Spinal cord (tissue), 10 donors: ENCODE measurements around the gene PYGB. TPM values are rescaled to one million over a fixed set of nuclear protein-coding genes. Genes with fewer than 3 reads are reported as not detected.
"Not testable (repeated sequence)": the region's sequence is repeated elsewhere in the genome, so short reads cannot be mapped to it uniquely, and the experiment has no call there.

Source experiments
- DNase-seq, 6 donors: peaks; one replicate each; pipeline versions ENCODE4 v3.0.0 to v3.0.0-alpha.2; 2013 to 2015; ENCODE audit warnings: low spot score in 6 of 6, low read depth in 4 of 6
- H3K27ac ChIP-seq: one replicate; pipeline ENCODE4 v1.5.1; 2013; ENCODE audit warnings: low read depth, low read length, control low read depth
- H3K27me3 ChIP-seq: one replicate; pipeline ENCODE4 v1.6.1; 2013; ENCODE audit warnings: low read length; ENCODE audit not compliant: control insufficient read depth, insufficient read depth
- H3K36me3 ChIP-seq: one replicate; pipeline ENCODE4 v1.6.1; 2013; ENCODE audit warnings: low read length; ENCODE audit not compliant: control insufficient read depth, insufficient read depth
- H3K4me1 ChIP-seq: one replicate; pipeline ENCODE4 v1.6.1; 2013; ENCODE audit warnings: low read length; ENCODE audit not compliant: control insufficient read depth, insufficient read depth
- H3K4me3 ChIP-seq: one replicate; pipeline ENCODE4 v1.5.1; 2013; ENCODE audit warnings: low read depth, low read length, control low read depth
- H3K9me3 ChIP-seq: one replicate; pipeline ENCODE4 v1.6.1; 2013; ENCODE audit warnings: low read length; ENCODE audit not compliant: control insufficient read depth, insufficient read depth
- WGBS: methylation state at CpG from one replicate; pipeline ENCODE4 v1.1.5; 2013; ENCODE audit warnings: missing lambda C conversion rate; ENCODE audit not compliant: insufficient coverage; 5-methylcytosine and 5-hydroxymethylcytosine counted together
- polyA plus RNA-seq, 2 donors: library from polyadenylated mRNA; unstranded; fragments of 120-200 nt; gene quantifications; one replicate each; pipeline ENCODE4 v1.2.1, GENCODE V29; 2013; ENCODE audit not compliant: insufficient read length in 2 of 2
- total RNA-seq, 2 donors: library from RNA; depleted of rRNA in 1 of 2; stranded (reverse); fragments of 120-200 nt in 1 of 2; fragments of >200 nt in 1 of 2; gene quantifications; one replicate each; pipeline versions ENCODE4 v1.2.3 to v1.2.4, GENCODE V29; 2013 to 2014
- donor health status: healthy.

Gene PYGB
- total and polyA plus RNA-seq, 4 donors = 71.4 to 122 (median 97.3) TPM

- peaks cover 12% of the 10 kb centered on the region for H3K36me3 ChIP-seq
- no peak for DNase-seq
- H3K4me3 ChIP-seq = no peak overlapping the region
- H3K9me3 ChIP-seq = no peaks in the 10 kb centered on the region
- WGBS = 77% methylated on average over 4 of the region's 7 CpGs
- no peaks in the 10 kb centered on the region for H3K27me3 ChIP-seq
- H3K4me1 ChIP-seq = peaks cover 7% of the 10 kb centered on the region
- no peak overlapping the region for H3K27ac ChIP-seq
These were observed 79.8 kb downstream of the PYGB start for GRCh38 chr20:25327521-25328235.

DNA sequence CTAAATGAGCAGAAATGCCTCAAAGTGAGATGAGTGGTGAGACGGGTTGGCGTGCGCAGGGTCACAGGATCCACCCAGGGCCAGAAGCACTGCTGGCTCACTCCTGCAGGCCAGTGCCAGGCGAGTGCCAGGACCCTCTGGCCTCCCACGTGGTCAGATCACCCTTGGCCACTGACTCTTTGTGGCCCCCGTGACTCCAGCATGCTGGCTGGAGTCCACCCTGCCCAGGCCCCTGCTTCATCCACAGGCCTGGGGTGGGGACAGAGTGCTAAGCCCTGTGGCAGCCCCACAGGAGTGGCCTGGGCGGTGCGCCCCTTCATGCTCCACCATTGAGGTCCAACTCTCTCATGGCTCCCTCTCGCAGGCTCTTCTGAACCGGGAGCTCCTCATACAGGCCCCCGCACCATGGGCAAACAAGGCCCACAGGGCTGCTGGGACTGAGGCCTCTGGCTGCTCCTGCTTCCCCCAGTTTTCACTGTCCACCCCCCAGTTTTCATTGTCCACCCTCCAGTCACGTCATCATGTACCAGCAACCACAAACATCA is 81.1 kb downstream of the PYGB start:
- DNase-seq = no peak
- H3K27ac ChIP-seq = no peak overlapping the region
- no peak overlapping the region for H3K4me3 ChIP-seq
- peaks cover 6% of the 10 kb centered on the region for H3K36me3 ChIP-seq
- WGBS = 97% methylated on average over 12 of the region's 12 CpGs
- no peaks in the 10 kb centered on the region for H3K27me3 ChIP-seq
- H3K4me1 ChIP-seq = peaks cover 7% of the 10 kb centered on the region
- no peaks in the 10 kb centered on the region for H3K9me3 ChIP-seq

DNA sequence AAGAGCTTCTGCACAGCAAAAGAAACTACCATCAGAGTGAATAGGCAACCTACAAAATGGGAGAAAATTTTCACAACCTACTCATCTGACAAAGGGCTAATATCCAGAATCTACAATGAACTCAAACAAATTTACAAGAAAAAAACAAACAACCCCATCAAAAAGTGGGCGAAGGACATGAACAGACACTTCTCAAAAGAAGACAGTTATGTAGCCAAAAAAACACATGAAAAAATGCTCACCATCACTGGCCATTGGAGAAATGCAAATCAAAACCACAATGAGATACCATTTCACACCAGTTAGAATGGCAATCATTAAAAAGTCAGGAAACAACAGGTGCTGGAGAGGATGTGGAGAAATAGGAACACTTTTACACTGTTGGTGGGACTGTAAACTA is 87.1 kb downstream of the PYGB start:
- H3K36me3 ChIP-seq = peaks cover 14% of the 10 kb centered on the region
- H3K4me3 ChIP-seq, H3K27ac ChIP-seq, H3K27me3 ChIP-seq, H3K9me3 ChIP-seq, DNase-seq, H3K4me1 ChIP-seq: not testable (repeated sequence)
- WGBS = no CpG with 5 or more reads among the region's 1 CpG

DNA sequence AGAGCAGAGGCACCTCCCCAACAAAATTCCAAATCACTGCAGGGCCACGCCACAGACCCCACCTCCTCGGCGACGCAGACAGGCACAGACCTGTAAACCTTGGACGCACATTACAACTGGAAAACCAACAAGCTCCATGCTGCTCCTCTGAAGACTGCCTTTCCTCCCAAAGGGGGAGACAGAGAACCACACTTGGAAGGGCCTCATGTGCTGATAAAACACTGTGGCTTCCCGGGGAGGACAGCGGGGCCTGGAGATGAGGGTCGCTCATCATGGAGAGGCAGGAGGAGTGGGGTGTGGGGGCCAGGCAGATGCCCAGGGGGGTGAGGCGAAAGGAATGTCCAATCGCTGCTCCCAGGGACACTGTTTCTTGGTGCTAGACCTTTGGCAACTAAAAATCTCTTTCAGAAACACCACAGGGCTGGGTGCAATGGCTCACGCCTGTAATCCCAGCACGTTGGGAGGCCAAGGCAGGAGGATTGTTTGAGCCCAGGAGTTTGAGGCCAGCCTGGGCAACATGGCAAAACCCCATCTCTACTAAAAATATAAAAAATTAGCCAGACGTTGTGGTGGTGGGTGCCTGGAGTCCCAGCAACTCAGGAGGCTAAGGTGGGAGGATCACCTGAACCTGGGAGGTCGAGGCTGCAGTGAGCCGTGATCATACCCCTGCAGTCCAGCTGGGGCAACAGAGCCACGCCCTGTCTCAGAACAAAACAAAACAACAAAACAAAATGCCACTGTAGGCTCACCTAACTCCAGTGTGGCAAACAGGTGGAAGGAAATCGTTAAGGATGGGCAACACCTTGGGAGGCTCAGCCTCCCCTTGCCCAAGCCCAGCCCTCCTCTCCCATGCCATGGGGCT is 88.9 kb downstream of the PYGB start:
- H3K36me3 ChIP-seq = peaks cover 14% of the 10 kb centered on the region
- WGBS = 95% methylated on average over 10 of the region's 17 CpGs
- no peaks in the 10 kb centered on the region for H3K4me1 ChIP-seq
- no peak overlapping the region for H3K4me3 ChIP-seq
- no peaks in the 10 kb centered on the region for H3K27me3 ChIP-seq
- H3K9me3 ChIP-seq = no peaks in the 10 kb centered on the region
- peak in 1 of 6 donors; percentile 47 for DNase-seq
- no peak overlapping the region for H3K27ac ChIP-seq

GRCh38 chr20:25338112-25339023 is 90.5 kb downstream of the PYGB start:
- no peak for DNase-seq
- Histone ChIP-seq H3K27ac (no peak overlapping the region), H3K4me1 (no peaks in the 10 kb centered on the region), H3K9me3 (no peaks in the 10 kb centered on the region), H3K27me3 (no peaks in the 10 kb centered on the region), H3K4me3 (no peak overlapping the region), H3K36me3 (peaks cover 14% of the 10 kb centered on the region)
- 82% methylated on average over 10 of the region's 11 CpGs for WGBS

DNA sequence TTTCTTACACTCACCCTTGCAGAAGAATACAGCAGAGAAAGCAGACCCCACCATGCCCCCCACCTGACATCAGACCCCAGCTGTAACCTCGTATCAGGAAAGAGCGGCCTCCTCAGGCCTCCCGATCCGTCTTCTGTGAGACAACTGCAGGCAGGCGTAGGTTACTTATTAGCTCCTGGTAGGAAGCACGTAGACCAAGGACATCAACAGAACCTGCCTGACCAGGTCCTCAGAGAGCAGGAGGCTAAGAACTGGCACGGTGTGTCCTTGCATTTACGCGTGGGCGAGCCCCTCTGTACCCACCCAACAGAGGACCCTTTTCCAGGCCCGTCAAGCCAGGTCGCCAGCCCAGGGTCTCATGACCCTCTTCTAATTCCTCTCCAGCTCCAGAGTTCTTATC is 91.7 kb downstream of the PYGB start:
- H3K36me3 ChIP-seq = peaks cover 14% of the 10 kb centered on the region
- no peaks in the 10 kb centered on the region for H3K4me1 ChIP-seq
- no peaks in the 10 kb centered on the region for H3K9me3 ChIP-seq
- DNase-seq = no peak
- no peaks in the 10 kb centered on the region for H3K27me3 ChIP-seq
- H3K27ac ChIP-seq = no peak overlapping the region
- 89% methylated on average over 12 of the region's 12 CpGs for WGBS
- H3K4me3 ChIP-seq = no peak overlapping the region

- no CpG with 5 or more reads among the region's 1 CpG for WGBS
These were observed 92.5 kb downstream of the PYGB start for GRCh38 chr20:25340380-25340779.

DNA sequence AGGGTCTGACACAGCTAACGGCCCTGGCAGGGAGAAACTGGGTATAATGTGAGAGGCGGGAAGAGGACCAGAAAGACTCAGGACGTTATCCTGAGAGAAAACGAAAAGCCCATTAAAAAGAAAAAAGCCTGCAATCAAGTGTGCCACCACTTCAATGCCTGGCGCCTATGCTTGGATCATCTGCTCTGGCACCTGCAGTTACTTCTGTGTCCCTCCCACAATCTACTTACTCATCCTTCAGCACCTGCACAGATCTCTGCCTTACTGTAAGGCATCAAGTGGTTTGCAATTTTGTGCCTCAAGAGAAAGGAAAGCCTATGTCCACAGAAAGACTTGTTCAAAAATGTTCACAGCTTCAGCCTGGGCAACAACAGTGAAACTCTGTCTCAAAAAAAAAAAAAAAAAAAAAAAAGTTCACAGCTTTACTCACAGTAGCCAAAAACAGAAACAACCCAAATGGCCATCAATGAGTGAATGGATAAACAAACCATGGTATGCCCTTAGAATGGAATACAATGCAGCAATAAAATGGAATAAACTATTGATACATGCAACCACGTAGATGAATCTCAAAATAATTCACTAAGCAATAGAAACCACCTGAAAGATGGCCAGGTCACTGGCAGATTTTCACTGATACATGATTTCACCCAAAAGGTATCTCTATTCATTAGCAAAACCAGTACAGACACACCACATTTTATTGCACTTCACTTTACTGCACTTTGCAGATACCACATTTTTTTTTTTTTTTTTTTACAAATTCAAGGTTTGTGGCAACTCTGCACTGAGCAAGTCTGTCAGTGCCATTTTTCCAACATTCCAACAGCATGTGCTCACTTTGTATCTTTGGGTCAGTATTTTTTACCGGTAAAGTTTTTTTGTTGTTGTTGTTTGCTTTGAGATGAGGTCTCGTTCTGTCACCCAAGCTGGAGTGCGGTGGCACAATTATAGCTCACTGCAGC is 94.1 kb downstream of the PYGB start:
- no peak overlapping the region for H3K27ac ChIP-seq
- H3K4me3 ChIP-seq = no peak overlapping the region
- peaks cover 8% of the 10 kb centered on the region for H3K36me3 ChIP-seq
- H3K9me3 ChIP-seq = no peaks in the 10 kb centered on the region
- WGBS = 70% methylated on average over 6 of the region's 9 CpGs
- no peak for DNase-seq
- H3K4me1 ChIP-seq = no peaks in the 10 kb centered on the region
- no peaks in the 10 kb centered on the region for H3K27me3 ChIP-seq

More at GRCh38 chr20:25340380-25340779, 92.5 kb downstream of the PYGB start:
- Histone ChIP-seq H3K27me3 (no peaks in the 10 kb centered on the region), H3K27ac (no peak overlapping the region), H3K4me3 (no peak overlapping the region), H3K36me3 (peaks cover 14% of the 10 kb centered on the region), H3K9me3 (no peaks in the 10 kb centered on the region), H3K4me1 (no peaks in the 10 kb centered on the region)
- no peak for DNase-seq
